ENCODE data around the gene THADA. TPM values are rescaled to one million over a fixed set of nuclear protein-coding genes. Genes with fewer than 3 reads are reported as not detected.

The THADA gene
- total RNA-seq, 1 experiment from 2014 or later = 27.5 TPM

- ChIA-PET POLR2A (no interaction called here), CTCF (no interaction called here)
- no peak overlapping the region for H3K27ac Mint-ChIP-seq
- peaks cover 20% of the 10 kb centered on the region for H3K4me1 Mint-ChIP-seq
- no peak overlapping the region for H3K4me3 Mint-ChIP-seq
- H3K27me3 Mint-ChIP-seq (ENCODE audit: low read depth) = no peaks in the 10 kb centered on the region
- no peak for ATAC-seq
- H3K36me3 Mint-ChIP-seq = no peaks in the 10 kb centered on the region
- TF ChIP-seq SMAD3 (CRISPR knock-in tag; IDR thresholded peaks at IDR 0.05; ENCODE audit: borderline replicate concordance) = no peak
- no peak for TF ChIP-seq ZNF532 (CRISPR knock-in tag; IDR thresholded peaks at IDR 0.05; ENCODE audit: borderline replicate concordance)
- TF ChIP-seq AFF4 (CRISPR knock-in tag; IDR thresholded peaks at IDR 0.05; ENCODE audit: borderline replicate concordance) = no peak
- TF ChIP-seq ZNF396 (CRISPR knock-in tag; IDR thresholded peaks at IDR 0.05; ENCODE audit: borderline replicate concordance) = no peak
- no peak for TF ChIP-seq JUN (CRISPR knock-in tag; IDR thresholded peaks at IDR 0.05)
- TF ChIP-seq ZNF423 (CRISPR knock-in tag; IDR thresholded peaks at IDR 0.05) = no peak
- no peak for TF ChIP-seq GABPB1 (CRISPR knock-in tag; IDR thresholded peaks at IDR 0.05)
- no peaks in the 10 kb centered on the region for H3K9me3 Mint-ChIP-seq
- DNase-seq (ENCODE audit: low spot score) = no peak
Measured at GRCh38 chr2:43305012-43305411, 290.8 kb downstream of the THADA start.

- Mint-ChIP-seq H3K4me1 (peaks cover 20% of the 10 kb centered on the region), H3K36me3 (no peaks in the 10 kb centered on the region), H3K27me3 (ENCODE audit: low read depth) (no peaks in the 10 kb centered on the region), H3K27ac (peak overlapping the region; percentile 14; the same call in 1 of the 2 replicates), H3K4me3 (no peak overlapping the region), H3K9me3 (0 out of 2 replicates have a peak, but pooled peaks cover under 1% of the 10 kb centered on the region)
- CTCF ChIA-PET = no interaction called here
- DNase-seq (ENCODE audit: low spot score) (no peak), ATAC-seq (no peak)
- POLR2A ChIA-PET = no interaction called here
- TF ChIP-seq GTF2I (CRISPR knock-in tag; conservative IDR thresholded peaks at IDR 0.05) (no peak), CBFB (CRISPR knock-in tag; IDR thresholded peaks at IDR 0.05; ENCODE audit: low read depth) (no peak), ATF1 (CRISPR knock-in tag; IDR thresholded peaks at IDR 0.05) (no peak), CDX4 (CRISPR knock-in tag; IDR thresholded peaks at IDR 0.05; ENCODE audit: borderline replicate concordance) (no peak), NFE2L1 (CRISPR knock-in tag; IDR thresholded peaks at IDR 0.05) (no peak), MYBL2 (CRISPR knock-in tag; IDR thresholded peaks at IDR 0.05) (no peak), PRDM15 (CRISPR knock-in tag; IDR thresholded peaks at IDR 0.05) (no peak)
Measured at GRCh38 chr2:43303889-43304288, 291.9 kb downstream of the THADA start.
